Lower leg skin (tissue), 4 donors: Measurements from ENCODE around the gene POLN. TPM values are rescaled to one million over a fixed set of nuclear protein-coding genes. Genes with fewer than 3 reads are reported as not detected.

Experiments used
- DNase-seq, 2 donors: peaks; one replicate each; pipeline ENCODE4 v3.0.0-alpha.2; 2019; ENCODE audit warnings: low spot score in 2 of 2
- H3K4me3 ChIP-seq: fragments of 200-600 bp; sonication (generic); 2 replicates; pipeline ENCODE4 v1.5.1; 2017; ENCODE audit warnings: mild to moderate bottlenecking, low read depth; ENCODE audit not compliant: poor library complexity, severe bottlenecking
- POLR2A ChIP-seq, 2 donors: fragments of 450-650 bp; IDR thresholded peaks; one replicate each; pipeline ENCODE4 v1.6.1; 2016 to 2017; ENCODE audit warnings: antibody characterized with exemption in 2 of 2, mild to moderate bottlenecking in 1 of 2, moderate library complexity in 1 of 2
- WGBS, 2 donors: methylation state at CpG; one replicate each; pipeline ENCODE4 v1.1.5; 2018; 5-methylcytosine and 5-hydroxymethylcytosine counted together
- intact Hi-C: fragments of 100-400 bp; cut with DNase I; formaldehyde crosslinking; loops from one replicate; pipeline ENCODE4 v1.15.0; 2023; ENCODE audit warnings: low total_unique reads
- total RNA-seq, 4 donors: library from RNA; depleted of rRNA; stranded (reverse); fragments of >200 nt; gene quantifications; one replicate each; pipeline ENCODE4 v1.1.0, GENCODE V29; 2016
- TF ChIP-seq, protein P1 (sequence below), 3 donors: fragments of 450-650 bp; IDR thresholded peaks; one replicate each; pipeline ENCODE4 v1.5.1; 2016; ENCODE audit warnings: antibody characterized with exemption in 3 of 3, mild to moderate bottlenecking in 3 of 3, moderate library complexity in 2 of 3

The POLN gene
- total RNA-seq, 4 donors from 2014 or later, result 0.30 to 3.3 (median 0.89) TPM

GRCh38 chr4:2092669-2093053, 149.3 kb downstream of the POLN start:
- TF ChIP-seq, protein P1, sequence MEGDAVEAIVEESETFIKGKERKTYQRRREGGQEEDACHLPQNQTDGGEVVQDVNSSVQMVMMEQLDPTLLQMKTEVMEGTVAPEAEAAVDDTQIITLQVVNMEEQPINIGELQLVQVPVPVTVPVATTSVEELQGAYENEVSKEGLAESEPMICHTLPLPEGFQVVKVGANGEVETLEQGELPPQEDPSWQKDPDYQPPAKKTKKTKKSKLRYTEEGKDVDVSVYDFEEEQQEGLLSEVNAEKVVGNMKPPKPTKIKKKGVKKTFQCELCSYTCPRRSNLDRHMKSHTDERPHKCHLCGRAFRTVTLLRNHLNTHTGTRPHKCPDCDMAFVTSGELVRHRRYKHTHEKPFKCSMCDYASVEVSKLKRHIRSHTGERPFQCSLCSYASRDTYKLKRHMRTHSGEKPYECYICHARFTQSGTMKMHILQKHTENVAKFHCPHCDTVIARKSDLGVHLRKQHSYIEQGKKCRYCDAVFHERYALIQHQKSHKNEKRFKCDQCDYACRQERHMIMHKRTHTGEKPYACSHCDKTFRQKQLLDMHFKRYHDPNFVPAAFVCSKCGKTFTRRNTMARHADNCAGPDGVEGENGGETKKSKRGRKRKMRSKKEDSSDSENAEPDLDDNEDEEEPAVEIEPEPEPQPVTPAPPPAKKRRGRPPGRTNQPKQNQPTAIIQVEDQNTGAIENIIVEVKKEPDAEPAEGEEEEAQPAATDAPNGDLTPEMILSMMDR (IDR thresholded peaks at IDR 0.05), result no peak
- TF ChIP-seq POLR2A (IDR thresholded peaks at IDR 0.05), result no peak
- intact Hi-C loops, result no loop called here
- 86% methylated on average over 6 of the region's 6 CpGs for WGBS, 2 donors
- no peak for DNase-seq
- H3K4me3 ChIP-seq, result no peak overlapping the region

GRCh38 chr4:2091990-2092668, 149.8 kb downstream of the POLN start:
- no peak overlapping the region for H3K4me3 ChIP-seq
- TF ChIP-seq POLR2A (IDR thresholded peaks at IDR 0.05), result no peak
- TF ChIP-seq, protein P1 (IDR thresholded peaks at IDR 0.05), result no peak
- peak in 1 of 2 donors; percentile 63 for DNase-seq
- intact Hi-C loops, result no loop called here
- 79 to 90% methylated on average over 13 to 15 of the region's 15 CpGs for WGBS, 2 donors

DNA sequence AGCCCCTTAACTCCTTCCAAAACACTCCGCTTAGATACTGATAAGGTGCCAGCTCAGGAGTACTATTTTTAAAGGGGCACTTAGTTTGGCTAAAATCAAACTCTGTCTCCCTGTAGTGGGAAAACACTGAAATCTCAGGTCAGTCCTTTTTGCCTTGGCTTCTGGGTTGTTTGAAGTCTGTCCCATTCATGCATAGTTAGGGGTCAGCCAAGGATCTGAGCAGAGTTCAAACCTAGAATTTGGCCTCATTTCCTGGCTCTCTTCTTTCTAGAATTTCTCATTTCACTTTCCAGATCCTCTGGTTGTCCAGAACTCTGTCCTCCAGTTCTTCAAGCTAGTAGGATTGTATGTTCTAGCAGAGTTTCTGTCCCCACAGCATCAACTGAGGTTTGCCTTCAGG, 151.3 kb downstream of the POLN start:
- WGBS, 2 donors, result 96% methylated on average over 1 of the region's 1 CpG
- intact Hi-C loops, result no loop called here
- no peak overlapping the region for H3K4me3 ChIP-seq
- peak in 1 of 2 donors; percentile 3 for DNase-seq
- TF ChIP-seq, protein P1 (IDR thresholded peaks at IDR 0.05), result no peak
- no peak for TF ChIP-seq POLR2A (IDR thresholded peaks at IDR 0.05)

GRCh38 chr4:2089222-2089621, 152.7 kb downstream of the POLN start:
- intact Hi-C loops, result no loop called here
- 73 to 87% methylated on average over 1 of the region's 1 CpG for WGBS, 2 donors
- DNase-seq, result no peak
- TF ChIP-seq, protein P1 (IDR thresholded peaks at IDR 0.05), result no peak
- TF ChIP-seq POLR2A (IDR thresholded peaks at IDR 0.05), result no peak
- no peak overlapping the region for H3K4me3 ChIP-seq

- H3K4me3 ChIP-seq, result no peak overlapping the region
- intact Hi-C loops, result no loop called here
- TF ChIP-seq, protein P1 (IDR thresholded peaks at IDR 0.05), result no peak
- TF ChIP-seq POLR2A (IDR thresholded peaks at IDR 0.05), result no peak
- DNase-seq, result no peak
These were observed 154.8 kb downstream of the POLN start for GRCh38 chr4:2087170-2087569.

DNA sequence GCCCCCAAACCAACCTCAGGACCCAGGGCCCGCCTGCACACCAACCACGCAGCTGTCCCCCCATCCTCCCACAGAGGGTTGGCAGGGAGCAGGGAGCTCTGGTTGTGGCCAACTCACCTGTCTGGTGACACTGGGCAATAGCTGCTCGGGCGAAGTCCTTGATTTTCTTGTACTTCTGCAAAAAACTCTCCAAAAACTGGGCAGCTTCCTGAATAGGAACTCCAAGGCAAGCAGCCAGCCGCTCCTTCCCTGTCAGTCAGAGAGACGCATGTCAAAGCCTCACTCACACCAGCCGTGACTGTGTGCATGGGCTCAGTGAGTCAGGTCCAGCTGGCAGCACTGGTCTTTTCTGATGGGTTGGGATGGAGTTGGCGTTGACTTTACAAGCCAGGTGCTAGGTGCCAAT, 156.4 kb downstream of the POLN start:
- no peak overlapping the region for H3K4me3 ChIP-seq
- WGBS, 2 donors, result 89 to 98% methylated on average over 8 of the region's 8 CpGs
- peak in 1 of 2 donors; percentile 57 for DNase-seq
- intact Hi-C loops, result no loop called here
- TF ChIP-seq, protein P1 (IDR thresholded peaks at IDR 0.05), result no peak
- no peak for TF ChIP-seq POLR2A (IDR thresholded peaks at IDR 0.05)
